K562 (cell line): Measurements from ENCODE around the gene KSR2. TPM values are rescaled to one million over a fixed set of nuclear protein-coding genes. Genes with fewer than 3 reads are reported as not detected.
"Not testable (repeated sequence)": the region's sequence is repeated elsewhere in the genome, so short reads cannot be mapped to it uniquely, and the experiment has no call there.

ENCODE experiments used
- ATAC-seq: fragments of 200-7000 bp; cut with Tn5 transposase; 3 replicates; pipeline ENCODE4 v1.9.1; 2020; ENCODE audit warnings: moderate library complexity
- BruUV-seq: library from RNA; stranded (reverse); fragments of 400-500 nt; replicated peaks from 2 replicates; lab custom pipeline; 2021; lab: Mats Ljungman, UMichigan
- CTCF ChIA-PET: fragments of 300-600 bp; formaldehyde crosslinking; extraction: SDS; loops from one replicate; lab custom pipeline; 2021; ENCODE audit warnings: low intra/inter-chr PET ratio; lab: Yijun Ruan, JAX
- POLR2A ChIA-PET: fragments of 300-600, 350-650 bp; sonication (Branson Sonifier 250); formaldehyde crosslinking; extraction: SDS; loops from one replicate; lab custom pipeline; 2021; ENCODE audit warnings: antibody characterized with exemption, inconsistent platforms; lab: Yijun Ruan, JAX
- DNase-seq, 4 experiments: peaks; one replicate each; pipeline versions ENCODE4 v3.0.0 to v3.0.0-alpha.2; 2011 to 2018; ENCODE audit warnings: low spot score in 3 of 4, mixed read lengths in 3 of 4; ENCODE audit errors: extremely low read depth in 1 of 4
- FAIRE-seq: peaks from 2 replicates; lab custom pipeline; 2011; peaks lifted over from hg19 to GRCh38; lab: Jason Lieb, UNC
- H2AFZ ChIP-seq: 2 replicates; pipeline ENCODE4 v1.6.0; 2011; ENCODE audit warnings: low read depth, low read length, control low read depth, inconsistent platforms
- H3K27ac ChIP-seq: fragments of 200-600 bp; 3 replicates; pipeline ENCODE4 v1.8.0; 2011; ENCODE audit warnings: low read depth, mild to moderate bottlenecking, control low read depth, inconsistent platforms, low read length, moderate library complexity, mixed read lengths; ENCODE audit errors: extremely low read depth
- H3K27me3 ChIP-seq, 2 experiments: fragments of 300-600 bp in 1 of 2; 2 replicates in 1 of 2; 3 replicates in 1 of 2; pipeline versions ENCODE4 v1.6.0 to v1.8.0; 2011; ENCODE audit warnings: inconsistent platforms in 2 of 2, low read length in 2 of 2, mild to moderate bottlenecking in 1 of 2, mixed read lengths in 1 of 2, moderate library complexity in 1 of 2; ENCODE audit not compliant: control insufficient read depth in 2 of 2, insufficient read depth in 2 of 2
- H3K36me3 ChIP-seq: fragments of 300-600 bp; 3 replicates; pipeline ENCODE4 v1.8.0; 2011; ENCODE audit warnings: mild to moderate bottlenecking, low read length, inconsistent platforms; ENCODE audit not compliant: control insufficient read depth, insufficient read depth
- H3K4me1 ChIP-seq, 2 experiments: fragments of 200-600 bp in 1 of 2; replicated peaks in 1 of 2; 2 replicates in 1 of 2; 3 replicates in 1 of 2; pipeline versions ENCODE4 v1.5.1 to v1.8.0; 2011; ENCODE audit warnings: inconsistent platforms in 2 of 2, low read length in 2 of 2, mild to moderate bottlenecking in 1 of 2, mixed read lengths in 1 of 2, moderate library complexity in 1 of 2; ENCODE audit not compliant: control insufficient read depth in 2 of 2, insufficient read depth in 2 of 2
- H3K4me2 ChIP-seq: 2 replicates; pipeline ENCODE4 v1.6.1; 2011; ENCODE audit warnings: low read length, control low read depth, inconsistent platforms, mixed read lengths; ENCODE audit not compliant: insufficient read depth
- H3K4me3 ChIP-seq: fragments of 200-600 bp; sonication (generic), shearing (Covaris generic); 2 replicates; pipeline ENCODE4 v1.5.1; 2016; ENCODE audit warnings: control low read depth, inconsistent platforms
- H3K79me2 ChIP-seq: fragments of 200-600 bp; 3 replicates; pipeline ENCODE4 v1.8.0; 2011; ENCODE audit warnings: low read length, inconsistent platforms; ENCODE audit not compliant: control insufficient read depth, insufficient read depth
- H3K9ac ChIP-seq, 2 experiments: 2 replicates each; pipeline versions ENCODE4 v1.6.0 to v1.6.1; 2011; ENCODE audit warnings: low read depth in 2 of 2, low read length in 2 of 2, control low read depth in 1 of 2, inconsistent platforms in 1 of 2, mild to moderate bottlenecking in 1 of 2, mixed read lengths in 1 of 2; ENCODE audit not compliant: insufficient read depth in 1 of 2
- H3K9me1 ChIP-seq: one replicate; pipeline ENCODE4 v1.6.0; 2011; ENCODE audit warnings: inconsistent platforms, mild to moderate bottlenecking, low read length, moderate library complexity; ENCODE audit not compliant: control insufficient read depth, insufficient read depth
- H3K9me3 ChIP-seq: replicated peaks from 2 replicates; pipeline ENCODE4 v1.5.1; 2011; ENCODE audit warnings: low read depth, low read length, inconsistent platforms; ENCODE audit not compliant: control insufficient read depth, insufficient read depth
- H4K20me1 ChIP-seq: replicated peaks from 2 replicates; pipeline ENCODE4 v1.6.1; 2011; ENCODE audit warnings: low read length, inconsistent platforms, mixed read lengths; ENCODE audit not compliant: control insufficient read depth, insufficient read depth
- WGBS: fragments of 100-300 bp; shearing (Covaris generic); methylation state at CpG from one replicate; pipeline ENCODE4 v1.1.6; 2016; ENCODE audit warnings: low coverage, mixed read lengths; ENCODE audit not compliant: insufficient coverage; ENCODE audit errors: missing lambda C conversion rate; 5-methylcytosine and 5-hydroxymethylcytosine counted together
- in situ Hi-C: fragments of 300-500 bp; cut with MboI; formaldehyde crosslinking; loops from 4 replicates; pipeline ENCODE4 v1.15.0; 2018; ENCODE audit warnings: inconsistent platforms, mixed read lengths
- intact Hi-C: fragments of 100-400 bp; cut with micrococcal nuclease; formaldehyde crosslinking; loops from 2 replicates; pipeline ENCODE4 v1.14.2; 2022
- polyA plus RNA-seq, 8 experiments: library from polyadenylated mRNA; depleted of rRNA in 4 of 8; stranded (reverse) in 5 of 8; unstranded in 3 of 8; fragments of >200 nt; fragmentation: Nextera tagmentation in 2 of 8; fragmentation: Illumina TruSeq in 1 of 8; extraction: Ambion mirVana in 2 of 8; extraction: Trizol in 1 of 8; gene quantifications; 2 replicates each; pipeline versions ENCODE4 v1.2.1 to v1.2.3, GENCODE V29; 2011 to 2014; ENCODE audit warnings: inconsistent platforms in 1 of 8, missing spikeins in 1 of 8
- total RNA-seq, 7 experiments: library from RNA; depleted of rRNA in 6 of 7; stranded (reverse); fragments of >200 nt in 6 of 7; fragmentation: Illumina TruSeq in 2 of 7; extraction: Trizol in 2 of 7; gene quantifications; 2 replicates each; pipeline versions ENCODE4 v1.2.1 to v1.2.3, GENCODE V29; 2011 to 2021; ENCODE audit warnings: low replicate concordance in 1 of 7
- TF ChIP-seq, protein P1 (sequence below), 2 experiments: fragments of 450-650 bp in 1 of 2; sonication (generic) in 1 of 2; formaldehyde crosslinking in 1 of 2; IDR thresholded peaks; 2 replicates each; pipeline versions ENCODE4 v1.7.1 to v1.9.0; 2016 to 2022; ENCODE audit warnings: inconsistent platforms in 1 of 2, mild to moderate bottlenecking in 1 of 2, missing genetic modification reagents in 1 of 2

KSR2 gene
- total and polyA plus RNA-seq, 9 of the 15 experiments (the other 6 are each of a cell fraction or from before 2014, with no cell fraction given): not detected

DNA sequence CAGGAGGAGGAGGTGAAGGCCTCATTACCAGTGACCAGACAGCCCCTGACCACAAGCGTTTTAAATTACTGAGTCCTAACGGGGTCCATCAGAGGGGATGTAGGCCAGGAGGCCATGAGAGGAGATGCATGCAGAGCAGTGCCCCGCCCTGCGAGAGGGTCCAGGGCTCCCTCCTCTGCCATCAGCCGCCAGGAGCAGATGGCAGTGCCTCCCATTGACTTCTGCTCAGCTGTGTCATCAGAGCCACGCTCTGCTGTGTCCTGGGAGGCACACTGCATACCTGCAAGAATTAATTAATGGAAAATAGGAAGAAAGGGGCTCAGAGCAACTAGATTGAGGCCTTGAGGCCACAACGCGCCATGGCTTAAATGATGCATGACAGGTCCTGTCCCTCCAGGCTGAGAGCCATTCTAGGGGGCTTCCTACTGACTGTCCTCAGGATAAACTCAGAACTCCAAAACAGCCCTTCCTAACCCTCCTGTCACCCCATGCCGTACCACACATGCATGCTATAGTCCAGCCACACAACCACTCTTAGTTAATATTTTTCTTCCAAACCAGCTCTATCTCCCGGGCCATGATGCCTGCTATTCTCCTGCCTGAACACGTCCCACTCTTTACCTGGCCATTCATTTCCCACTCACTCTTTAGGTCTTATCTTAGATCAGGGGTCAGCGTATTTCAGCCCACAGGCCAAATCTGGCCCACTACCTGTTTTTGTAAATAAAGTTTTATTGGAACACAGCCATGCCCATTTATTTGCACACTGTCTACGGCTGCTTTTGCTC, 235.8 kb downstream of the KSR2 start (continued):
- TF ChIP-seq, protein P1, sequence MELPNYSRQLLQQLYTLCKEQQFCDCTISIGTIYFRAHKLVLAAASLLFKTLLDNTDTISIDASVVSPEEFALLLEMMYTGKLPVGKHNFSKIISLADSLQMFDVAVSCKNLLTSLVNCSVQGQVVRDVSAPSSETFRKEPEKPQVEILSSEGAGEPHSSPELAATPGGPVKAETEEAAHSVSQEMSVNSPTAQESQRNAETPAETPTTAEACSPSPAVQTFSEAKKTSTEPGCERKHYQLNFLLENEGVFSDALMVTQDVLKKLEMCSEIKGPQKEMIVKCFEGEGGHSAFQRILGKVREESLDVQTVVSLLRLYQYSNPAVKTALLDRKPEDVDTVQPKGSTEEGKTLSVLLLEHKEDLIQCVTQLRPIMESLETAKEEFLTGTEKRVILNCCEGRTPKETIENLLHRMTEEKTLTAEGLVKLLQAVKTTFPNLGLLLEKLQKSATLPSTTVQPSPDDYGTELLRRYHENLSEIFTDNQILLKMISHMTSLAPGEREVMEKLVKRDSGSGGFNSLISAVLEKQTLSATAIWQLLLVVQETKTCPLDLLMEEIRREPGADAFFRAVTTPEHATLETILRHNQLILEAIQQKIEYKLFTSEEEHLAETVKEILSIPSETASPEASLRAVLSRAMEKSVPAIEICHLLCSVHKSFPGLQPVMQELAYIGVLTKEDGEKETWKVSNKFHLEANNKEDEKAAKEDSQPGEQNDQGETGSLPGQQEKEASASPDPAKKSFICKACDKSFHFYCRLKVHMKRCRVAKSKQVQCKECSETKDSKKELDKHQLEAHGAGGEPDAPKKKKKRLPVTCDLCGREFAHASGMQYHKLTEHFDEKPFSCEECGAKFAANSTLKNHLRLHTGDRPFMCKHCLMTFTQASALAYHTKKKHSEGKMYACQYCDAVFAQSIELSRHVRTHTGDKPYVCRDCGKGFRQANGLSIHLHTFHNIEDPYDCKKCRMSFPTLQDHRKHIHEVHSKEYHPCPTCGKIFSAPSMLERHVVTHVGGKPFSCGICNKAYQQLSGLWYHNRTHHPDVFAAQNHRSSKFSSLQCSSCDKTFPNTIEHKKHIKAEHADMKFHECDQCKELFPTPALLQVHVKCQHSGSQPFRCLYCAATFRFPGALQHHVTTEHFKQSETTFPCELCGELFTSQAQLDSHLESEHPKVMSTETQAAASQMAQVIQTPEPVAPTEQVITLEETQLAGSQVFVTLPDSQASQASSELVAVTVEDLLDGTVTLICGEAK (IDR thresholded peaks at IDR 0.05): peak; percentile 85
- TF ChIP-seq, protein P1 (CRISPR knock-in tag; IDR thresholded peaks at IDR 0.05): no peak

GRCh38 chr12:117731131-117731530, 237.7 kb downstream of the KSR2 start:
- ATAC-seq, H3K27ac ChIP-seq, H3K4me1 ChIP-seq, intact Hi-C loops, H2AFZ ChIP-seq, H4K20me1 ChIP-seq, H3K4me2 ChIP-seq, H3K9ac ChIP-seq, BruUV-seq, DNase-seq, POLR2A ChIA-PET, in situ Hi-C loops, H3K4me3 ChIP-seq, H3K9me1 ChIP-seq, H3K9me3 ChIP-seq, H3K36me3 ChIP-seq, FAIRE-seq, CTCF ChIA-PET, H3K79me2 ChIP-seq: not testable (repeated sequence)
- WGBS: 4% methylated on average over 9 of the region's 32 CpGs
- H3K27me3 ChIP-seq: peaks cover 8 to 28% of the 10 kb centered on the region in 2 experiments; a peak in 4 of 5 replicates
